H9 (cell line): ENCODE measurements around the gene DNAJC2. TPM values are rescaled to one million over a fixed set of nuclear protein-coding genes. Genes with fewer than 3 reads are reported as not detected.

ENCODE experiments used
- DNase-seq: peaks from one replicate; pipeline ENCODE4 v3.0.0-alpha.2; 2017
- H2AFZ ChIP-seq: one replicate; pipeline ENCODE4 v1.6.1; 2013; ENCODE audit warnings: mild to moderate bottlenecking, low read length, control low read depth, moderate library complexity
- H2AK5ac ChIP-seq: 2 replicates; pipeline ENCODE4 v1.6.1; 2013; ENCODE audit warnings: low read length, control low read depth, mixed read lengths; ENCODE audit not compliant: insufficient read length
- H2BK120ac ChIP-seq: one replicate; pipeline ENCODE4 v1.6.1; 2013; ENCODE audit warnings: low read depth, mild to moderate bottlenecking, low read length, control low read depth, inconsistent platforms; ENCODE audit not compliant: poor library complexity, severe bottlenecking
- H2BK12ac ChIP-seq: 2 replicates; pipeline ENCODE4 v1.6.1; 2013; ENCODE audit warnings: low read length, control low read depth, mixed read lengths, low read depth; ENCODE audit not compliant: insufficient read length
- H2BK15ac ChIP-seq: 2 replicates; pipeline ENCODE4 v1.6.1; 2013; ENCODE audit warnings: low read depth, low read length, control low read depth
- H2BK20ac ChIP-seq: one replicate; pipeline ENCODE4 v1.6.1; 2013; ENCODE audit warnings: low read depth, mild to moderate bottlenecking, low read length, control low read depth, inconsistent platforms; ENCODE audit not compliant: poor library complexity, severe bottlenecking
- H2BK5ac ChIP-seq: 2 replicates; pipeline ENCODE4 v1.6.1; 2013; ENCODE audit warnings: low read length, control low read depth, mixed read lengths; ENCODE audit not compliant: insufficient read length
- H3K14ac ChIP-seq: 2 replicates; pipeline ENCODE4 v1.6.1; 2013; ENCODE audit warnings: low read length, control low read depth; ENCODE audit not compliant: insufficient read depth
- H3K18ac ChIP-seq: 2 replicates; pipeline ENCODE4 v1.6.1; 2013; ENCODE audit warnings: low read depth, mild to moderate bottlenecking, mixed read lengths, low read length, control low read depth; ENCODE audit not compliant: insufficient read length
- H3K23ac ChIP-seq: 2 replicates; pipeline ENCODE4 v1.6.1; 2013; ENCODE audit warnings: low read length, control low read depth, mixed read lengths, low read depth; ENCODE audit not compliant: insufficient read length
- H3K23me2 ChIP-seq: 2 replicates; pipeline ENCODE4 v1.6.1; 2013; ENCODE audit warnings: low read depth, mild to moderate bottlenecking, mixed read lengths, low read length, control low read depth; ENCODE audit not compliant: insufficient read length, poor library complexity, severe bottlenecking
- H3K27ac ChIP-seq: 2 replicates; pipeline ENCODE4 v1.5.1; 2013; ENCODE audit warnings: low read length, control low read depth, mixed read lengths, low read depth; ENCODE audit not compliant: insufficient read length
- H3K27me3 ChIP-seq: 2 replicates; pipeline ENCODE4 v1.6.1; 2013; ENCODE audit warnings: low read length, control low read depth, inconsistent platforms; ENCODE audit not compliant: insufficient read depth
- H3K4ac ChIP-seq: 2 replicates; pipeline ENCODE4 v1.6.1; 2013; ENCODE audit warnings: low read depth, mild to moderate bottlenecking, control low read depth, inconsistent platforms, low read length, moderate library complexity
- H3K4me1 ChIP-seq: 2 replicates; pipeline ENCODE4 v1.6.1; 2013; ENCODE audit warnings: low read length, control low read depth, inconsistent platforms; ENCODE audit not compliant: insufficient read depth
- H3K4me2 ChIP-seq: 2 replicates; pipeline ENCODE4 v1.6.1; 2013; ENCODE audit warnings: low read length, control low read depth, mixed read lengths; ENCODE audit not compliant: insufficient read length, insufficient read depth
- H3K56ac ChIP-seq: 2 replicates; pipeline ENCODE4 v1.6.1; 2013; ENCODE audit warnings: low read depth, mild to moderate bottlenecking, mixed read lengths, low read length, control low read depth; ENCODE audit not compliant: insufficient read length
- H3K79me1 ChIP-seq: 2 replicates; pipeline ENCODE4 v1.6.1; 2013; ENCODE audit warnings: low read depth, mild to moderate bottlenecking, moderate library complexity, low read length, control low read depth, inconsistent platforms; ENCODE audit not compliant: insufficient read depth, poor library complexity, severe bottlenecking
- H3K79me2 ChIP-seq: 2 replicates; pipeline ENCODE4 v1.6.1; 2013; ENCODE audit warnings: low read length, control low read depth, inconsistent platforms; ENCODE audit not compliant: insufficient read depth
- H3K9ac ChIP-seq: 2 replicates; pipeline ENCODE4 v1.6.1; 2013; ENCODE audit warnings: low read length, control low read depth, mixed read lengths; ENCODE audit not compliant: insufficient read length; ENCODE audit errors: extremely low read depth
- H3K9me3 ChIP-seq: one replicate; pipeline ENCODE4 v1.6.1; 2013; ENCODE audit warnings: low read depth, low read length, inconsistent platforms; ENCODE audit not compliant: control insufficient read depth
- H3T11ph ChIP-seq: one replicate; pipeline ENCODE4 v1.6.1; 2013; ENCODE audit warnings: mild to moderate bottlenecking, low read length, control low read depth, inconsistent platforms
- H4K20me1 ChIP-seq: one replicate; pipeline ENCODE4 v1.6.1; 2013; ENCODE audit not compliant: control insufficient read depth, insufficient read length, insufficient read depth
- H4K5ac ChIP-seq: 2 replicates; pipeline ENCODE4 v1.6.1; 2013; ENCODE audit warnings: low read depth, mild to moderate bottlenecking, mixed read lengths, low read length, control low read depth; ENCODE audit not compliant: insufficient read length
- H4K8ac ChIP-seq: replicated peaks from 2 replicates; pipeline ENCODE4 v1.6.1; 2013; ENCODE audit warnings: low read length, control low read depth, mixed read lengths, low read depth; ENCODE audit not compliant: insufficient read length
- H4K91ac ChIP-seq: 2 replicates; pipeline ENCODE4 v1.6.1; 2013; ENCODE audit warnings: low read depth, mild to moderate bottlenecking, moderate library complexity, mixed read lengths, low read length, control low read depth; ENCODE audit not compliant: insufficient read length
- H3K27ac Mint-ChIP-seq, 3 experiments: 2 replicates in 2 of 3; 3 replicates in 1 of 3; pipeline ENCODE4 v1.8.0; 2020 to 2021; ENCODE audit warnings: mixed read lengths in 3 of 3, mild to moderate bottlenecking in 1 of 3, moderate library complexity in 1 of 3
- H3K27me3 Mint-ChIP-seq: 2 replicates; pipeline ENCODE4 v1.8.0; 2021; ENCODE audit warnings: low read depth, mild to moderate bottlenecking, moderate library complexity, mixed read lengths
- H3K36me3 Mint-ChIP-seq, 3 experiments: 2 replicates in 2 of 3; 3 replicates in 1 of 3; pipeline ENCODE4 v1.8.0; 2020 to 2021; ENCODE audit warnings: low read depth in 3 of 3, mixed read lengths in 3 of 3; ENCODE audit not compliant: insufficient read depth in 1 of 3
- H3K4me1 Mint-ChIP-seq, 2 experiments: 2 replicates each; pipeline ENCODE4 v1.8.0; 2020; ENCODE audit warnings: mixed read lengths in 2 of 2
- H3K4me3 Mint-ChIP-seq, 2 experiments: 2 replicates in 1 of 2; 3 replicates in 1 of 2; pipeline ENCODE4 v1.8.0; 2020 to 2021; ENCODE audit warnings: mild to moderate bottlenecking in 2 of 2, mixed read lengths in 2 of 2, moderate library complexity in 1 of 2
- H3K9me3 Mint-ChIP-seq, 2 experiments: 2 replicates in 1 of 2; 3 replicates in 1 of 2; pipeline ENCODE4 v1.8.0; 2020; ENCODE audit warnings: mild to moderate bottlenecking in 2 of 2, mixed read lengths in 2 of 2, moderate library complexity in 1 of 2
- WGBS: extraction: QIAGEN DNeasy Blood & Tissue Kit; methylation state at CpG from one replicate; pipeline ENCODE4 v1.1.7; 2013; ENCODE audit warnings: missing lambda C conversion rate, low lambda C conversion rate, mixed read lengths; ENCODE audit not compliant: insufficient read length; ENCODE audit errors: extremely low coverage; 5-methylcytosine and 5-hydroxymethylcytosine counted together
- total RNA-seq: library from RNA; stranded (reverse); gene quantifications from 2 replicates; pipeline ENCODE4 v1.2.1, GENCODE V29; 2021
- TF ChIP-seq, protein P1 (sequence below): fragments of 200-600 bp; sonication (generic); conservative IDR thresholded peaks from 3 replicates; pipeline ENCODE4 v1.8.0; 2021; ENCODE audit warnings: antibody characterized with exemption, mild to moderate bottlenecking

Gene DNAJC2
- total RNA-seq, 1 experiment from 2014 or later: 57.9 TPM

DNA sequence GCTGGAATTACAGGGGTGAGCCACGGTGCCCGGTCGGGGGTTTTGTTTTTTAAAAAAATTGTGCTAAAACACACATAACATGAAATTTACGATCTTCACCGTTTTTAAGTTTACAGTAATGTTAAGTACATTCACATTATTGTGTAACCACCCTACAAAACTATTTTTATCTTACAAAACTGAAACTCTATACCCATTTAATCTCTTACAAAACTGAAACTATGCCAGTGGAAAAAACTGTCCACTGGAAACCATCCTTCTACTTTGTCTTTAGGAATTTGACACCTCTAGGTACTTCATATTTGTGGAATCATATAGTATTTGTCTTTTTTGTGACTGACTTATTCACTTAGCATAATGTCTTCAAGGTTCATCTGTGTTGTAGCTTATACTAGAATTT lies 1.8 kb upstream of the DNAJC2 start:
- H3K27me3 ChIP-seq: no peaks in the 10 kb centered on the region
- Mint-ChIP-seq H3K36me3 (peaks cover 6 to 15% (median 8%) of the 10 kb centered on the region in 3 experiments; a peak in 6 of 7 replicates), H3K27ac (no peak overlapping the region), H3K4me1 (peaks cover 15 to 20% of the 10 kb centered on the region in 2 experiments), H3K9me3 (no peaks in the 10 kb centered on the region; a peak in 1 of 5 replicates), H3K27me3 (no peaks in the 10 kb centered on the region), H3K4me3 (no peak overlapping the region)
- H4K8ac ChIP-seq: no peak overlapping the region
- H2BK120ac ChIP-seq: no peak overlapping the region
- H3K27ac ChIP-seq: no peak overlapping the region
- no peak overlapping the region for H3K9ac ChIP-seq
- no peak overlapping the region for H3T11ph ChIP-seq
- WGBS: no CpG with 5 or more reads among the region's 5 CpGs
- H3K18ac ChIP-seq: no peak overlapping the region
- TF ChIP-seq, protein P1, sequence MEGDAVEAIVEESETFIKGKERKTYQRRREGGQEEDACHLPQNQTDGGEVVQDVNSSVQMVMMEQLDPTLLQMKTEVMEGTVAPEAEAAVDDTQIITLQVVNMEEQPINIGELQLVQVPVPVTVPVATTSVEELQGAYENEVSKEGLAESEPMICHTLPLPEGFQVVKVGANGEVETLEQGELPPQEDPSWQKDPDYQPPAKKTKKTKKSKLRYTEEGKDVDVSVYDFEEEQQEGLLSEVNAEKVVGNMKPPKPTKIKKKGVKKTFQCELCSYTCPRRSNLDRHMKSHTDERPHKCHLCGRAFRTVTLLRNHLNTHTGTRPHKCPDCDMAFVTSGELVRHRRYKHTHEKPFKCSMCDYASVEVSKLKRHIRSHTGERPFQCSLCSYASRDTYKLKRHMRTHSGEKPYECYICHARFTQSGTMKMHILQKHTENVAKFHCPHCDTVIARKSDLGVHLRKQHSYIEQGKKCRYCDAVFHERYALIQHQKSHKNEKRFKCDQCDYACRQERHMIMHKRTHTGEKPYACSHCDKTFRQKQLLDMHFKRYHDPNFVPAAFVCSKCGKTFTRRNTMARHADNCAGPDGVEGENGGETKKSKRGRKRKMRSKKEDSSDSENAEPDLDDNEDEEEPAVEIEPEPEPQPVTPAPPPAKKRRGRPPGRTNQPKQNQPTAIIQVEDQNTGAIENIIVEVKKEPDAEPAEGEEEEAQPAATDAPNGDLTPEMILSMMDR: no peak
- peaks cover 38% of the 10 kb centered on the region for H3K79me2 ChIP-seq
- H4K91ac ChIP-seq: no peak overlapping the region
- H2AFZ ChIP-seq: no peak overlapping the region
- no peak overlapping the region for H3K14ac ChIP-seq
- H3K4ac ChIP-seq: no peak overlapping the region
- H2BK15ac ChIP-seq: no peak overlapping the region
- no peak overlapping the region for H2BK12ac ChIP-seq
- H2BK5ac ChIP-seq: no peak overlapping the region
- H3K23me2 ChIP-seq: peaks cover 5% of the 10 kb centered on the region
- no peak overlapping the region for H4K5ac ChIP-seq
- H3K9me3 ChIP-seq: no peaks in the 10 kb centered on the region
- no peak overlapping the region for H3K23ac ChIP-seq
- H3K4me2 ChIP-seq: no peak overlapping the region
- H4K20me1 ChIP-seq: no peaks in the 10 kb centered on the region
- no peak overlapping the region for H2AK5ac ChIP-seq
- H2BK20ac ChIP-seq: no peak overlapping the region
- peaks cover 6% of the 10 kb centered on the region for H3K79me1 ChIP-seq
- no peak for DNase-seq
- no peaks in the 10 kb centered on the region for H3K4me1 ChIP-seq
- no peak overlapping the region for H3K56ac ChIP-seq
